ENCODE measurements around the gene STX4. TPM values are rescaled to one million over a fixed set of nuclear protein-coding genes. Genes with fewer than 3 reads are reported as not detected.

STX4 gene, protein sequence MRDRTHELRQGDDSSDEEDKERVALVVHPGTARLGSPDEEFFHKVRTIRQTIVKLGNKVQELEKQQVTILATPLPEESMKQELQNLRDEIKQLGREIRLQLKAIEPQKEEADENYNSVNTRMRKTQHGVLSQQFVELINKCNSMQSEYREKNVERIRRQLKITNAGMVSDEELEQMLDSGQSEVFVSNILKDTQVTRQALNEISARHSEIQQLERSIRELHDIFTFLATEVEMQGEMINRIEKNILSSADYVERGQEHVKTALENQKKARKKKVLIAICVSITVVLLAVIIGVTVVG
- total RNA-seq, result 25.3 and 29.5 TPM in 2 replicates

DNA sequence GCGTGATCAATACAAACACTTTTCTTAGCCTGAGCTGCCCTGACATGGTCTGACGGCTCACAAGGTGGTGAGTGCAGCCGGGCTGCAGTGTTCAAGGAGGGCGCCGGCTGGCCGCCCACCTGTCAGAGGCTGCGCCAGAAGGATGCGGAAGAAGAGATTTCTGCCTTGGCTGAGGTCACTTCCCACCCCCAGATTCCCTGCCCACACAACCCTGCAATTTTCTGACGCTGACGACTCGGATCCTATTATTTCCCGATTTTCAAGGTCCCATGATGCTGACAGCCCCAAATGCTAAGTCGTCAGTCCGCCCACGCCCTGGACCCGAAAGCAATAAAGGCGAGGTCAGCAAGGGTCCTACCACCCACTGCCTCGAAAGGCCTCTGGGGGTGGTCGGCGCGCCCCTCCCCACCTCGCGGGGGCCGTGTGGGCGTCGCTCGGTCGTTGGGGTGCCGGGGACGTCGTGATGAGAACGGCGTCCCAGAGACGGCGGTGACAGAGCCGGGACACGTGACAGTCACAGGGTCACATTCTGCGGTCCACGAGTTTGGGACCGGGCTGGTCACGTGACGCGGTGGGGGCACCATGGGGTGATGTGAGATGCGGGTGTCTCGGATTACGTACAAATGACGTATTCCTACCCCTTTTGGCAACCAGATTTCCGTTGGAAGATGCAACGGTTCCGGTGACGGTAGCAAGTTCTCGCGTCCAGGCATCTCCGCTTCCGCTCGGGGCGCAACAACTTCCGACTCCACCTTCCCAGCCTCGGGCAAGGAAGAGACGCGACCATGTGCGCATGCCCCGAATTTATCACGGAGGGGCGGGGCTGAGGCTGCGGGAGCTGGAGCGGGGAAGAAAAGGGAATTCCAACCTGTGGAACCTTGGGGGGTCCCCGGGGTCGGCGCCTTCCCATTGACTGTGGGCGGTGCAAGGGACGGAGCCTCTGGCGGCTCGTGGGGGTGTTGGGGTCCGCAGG lies at the start of gene STX4:
STX4 (plus strand) TSS at position 823 of the 973 bp plus-strand sequence. CDS start 248 bp downstream, outside the sequence.

DNA sequence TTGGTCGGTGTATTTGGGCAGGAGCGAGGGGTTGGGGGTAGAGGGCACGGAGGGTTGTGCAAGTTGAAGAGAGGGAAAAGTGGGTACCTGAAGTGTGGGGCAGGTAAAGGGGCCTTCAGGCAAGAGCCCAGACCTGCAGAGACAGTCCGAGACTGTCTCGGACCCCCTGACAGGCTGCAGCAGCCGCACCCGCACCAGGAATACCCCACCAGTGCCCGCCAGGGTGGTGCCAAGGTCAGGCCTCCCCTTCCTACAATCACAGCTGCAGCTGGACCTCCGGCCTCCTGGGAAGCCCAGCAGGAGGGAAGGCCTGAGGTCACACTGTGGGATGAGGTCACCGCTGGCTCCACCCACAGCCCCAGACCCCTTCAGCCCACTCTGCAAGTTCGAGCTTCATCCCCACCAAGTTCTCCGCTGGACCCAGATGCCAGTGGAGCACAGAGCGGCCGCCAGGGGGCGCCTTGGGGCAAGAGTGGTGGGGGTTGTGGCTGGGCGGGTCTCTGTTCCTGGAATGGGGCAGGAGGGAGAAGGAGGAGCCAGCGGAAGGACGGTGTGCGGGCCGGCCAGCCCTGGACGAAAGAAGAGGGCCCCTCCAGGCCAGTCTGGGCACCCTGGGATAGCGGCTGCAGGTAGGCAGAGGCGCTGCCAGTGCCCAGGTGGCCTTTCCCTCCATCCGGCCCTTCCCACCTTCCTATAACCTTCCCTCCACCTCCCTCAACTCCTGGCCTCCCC lies 48.5 kb upstream of the STX4 start, which contains the start of gene HSD3B7:
HSD3B7 (plus strand) TSS at position 539 of the 732 bp plus-strand sequence. CDS start 452 bp downstream, outside the sequence.

DNA sequence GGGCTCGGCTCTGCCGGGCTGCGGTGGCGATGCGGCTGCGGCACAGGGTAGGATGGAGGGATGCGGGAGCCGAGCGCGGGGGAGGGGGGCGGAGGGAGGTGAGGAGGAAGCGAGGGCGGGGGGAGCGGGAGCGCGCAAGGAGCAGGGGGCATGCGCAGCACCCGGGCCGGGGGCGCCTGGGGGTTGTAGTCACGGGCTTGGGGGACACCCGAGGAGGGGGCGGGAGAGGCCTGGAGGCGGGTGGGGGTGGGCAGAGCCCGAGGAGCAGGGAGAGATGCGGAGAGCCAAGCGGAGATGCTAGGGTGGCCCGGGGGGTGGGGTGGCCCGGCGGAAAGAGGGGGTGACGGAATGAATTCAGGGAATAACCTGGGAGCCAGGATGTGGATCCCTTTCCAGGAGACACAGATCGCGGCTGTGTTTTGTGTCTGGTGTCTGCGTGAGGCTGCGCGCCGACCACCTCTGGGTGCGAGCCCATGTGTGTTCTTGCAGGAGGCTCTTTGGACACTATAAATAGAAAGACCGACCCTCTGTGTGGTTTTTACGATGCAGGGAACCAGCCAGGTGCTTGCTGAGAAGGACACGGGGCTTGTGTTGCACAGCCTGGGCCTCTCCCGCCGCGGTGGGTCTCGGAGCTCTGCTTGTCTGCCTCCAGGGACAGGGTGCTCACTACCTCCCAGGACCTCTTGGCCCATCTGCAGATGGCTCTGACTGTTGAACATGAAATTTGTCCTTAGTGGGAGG lies 22.6 kb upstream of the STX4 start, which contains the start of gene STX1B:
STX1B (minus strand) TSS at position 54 of the 741 bp plus-strand sequence. CDS start 242 bp downstream, outside the sequence.

DNA sequence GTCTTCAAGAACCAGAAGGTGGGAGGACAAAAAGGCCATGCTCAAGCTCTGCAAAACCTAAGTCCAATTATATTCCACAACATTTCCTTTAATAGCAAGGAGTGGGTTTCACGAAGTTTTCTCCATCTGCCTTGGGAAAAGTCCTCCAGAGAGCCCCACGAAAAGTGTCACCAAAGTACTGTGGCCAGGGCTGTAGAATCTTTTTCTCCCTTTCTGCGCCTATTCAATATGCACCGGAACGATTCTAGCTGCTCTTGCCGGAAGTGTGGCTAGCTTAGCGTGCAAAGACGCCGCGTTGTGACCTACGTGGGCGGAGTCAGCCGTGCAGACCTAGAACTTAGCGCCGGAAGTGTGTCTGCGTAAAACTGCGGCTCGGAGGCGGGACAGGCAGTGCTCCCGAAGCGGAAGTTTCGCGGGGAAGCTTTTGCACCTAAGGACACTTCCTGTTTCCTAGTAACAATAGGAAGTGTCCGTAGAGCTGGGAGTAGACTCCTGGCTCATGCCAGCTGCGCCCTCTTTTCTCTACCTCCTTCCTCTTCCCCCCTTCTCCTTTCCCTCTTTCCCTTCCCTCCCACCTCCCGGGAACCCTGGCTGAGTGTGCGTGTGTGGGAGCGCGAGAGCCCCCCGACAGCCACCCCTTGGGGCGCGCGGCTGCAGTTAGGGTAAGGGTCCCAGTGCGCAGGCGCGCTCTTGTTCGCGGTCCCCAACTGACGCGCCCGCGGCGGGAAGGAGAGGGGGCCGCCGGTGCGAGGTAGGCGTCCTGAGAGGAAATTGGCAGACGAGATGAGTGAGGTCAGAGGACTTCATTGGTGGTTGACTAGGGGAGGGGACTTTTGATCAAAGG lies 40.8 kb downstream of the STX4 start, which contains the start of the genes ZNF646 and ZNF668:
ZNF646 (plus strand) TSS at position 453 of the 844 bp plus-strand sequence. CDS start 1,903 bp downstream, outside the sequence.
ZNF668 (minus strand) TSS at position 271 of the 844 bp plus-strand sequence. CDS start 9,781 bp downstream, outside the sequence.

DNA sequence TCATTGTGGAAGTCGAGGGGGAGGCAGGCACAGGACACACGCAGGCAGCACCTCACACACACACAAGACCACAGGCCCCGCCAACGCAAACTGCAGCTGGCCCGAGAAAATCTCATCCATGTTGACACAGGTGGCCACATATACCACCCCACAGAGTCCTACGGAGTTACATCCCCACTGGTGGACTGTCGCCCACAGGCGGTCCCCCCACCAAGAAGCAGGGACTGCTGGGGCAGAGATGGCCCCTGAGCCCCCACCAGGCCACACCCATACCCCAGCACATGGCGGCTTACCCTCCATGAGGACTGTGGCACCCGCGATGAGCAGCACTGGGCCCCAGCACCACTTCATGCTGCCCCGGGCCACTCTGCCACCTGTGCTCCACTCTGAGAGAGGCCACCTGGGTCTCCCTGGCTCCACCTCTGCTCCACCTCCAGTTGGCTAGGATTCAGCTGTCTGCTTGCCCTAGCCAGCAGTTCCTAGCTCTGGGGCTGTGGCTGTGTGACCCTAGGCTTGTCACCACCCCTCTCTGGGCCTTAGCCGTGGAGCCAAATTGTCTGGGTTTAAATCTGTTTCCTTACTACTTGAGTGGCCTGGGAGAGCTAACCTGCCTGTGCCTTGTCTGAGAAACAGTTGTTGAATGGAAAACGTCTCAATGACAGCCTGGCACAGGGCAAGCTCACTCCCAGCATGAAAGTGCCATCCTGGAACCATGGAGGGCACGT lies 55.3 kb downstream of the STX4 start, which contains the start of gene PRSS53:
PRSS53 (minus strand) TSS at position 485 of the 725 bp plus-strand sequence; CDS start at position 351, 134 bp downstream.

Other genes starting within 250 kb of the STX4 start
- gene ZNF629, start 246.4 kb upstream of the STX4 start, total RNA-seq, result 8.6 and 8.7 TPM in 2 replicates
- gene BCL7C, start 139.5 kb upstream of the STX4 start, total RNA-seq, result 44.0 and 51.7 TPM in 2 replicates
- 0.81 and 0.92 TPM in 2 replicates for gene CTF1, start 136.9 kb upstream of the STX4 start, total RNA-seq
- gene FBXL19, start 110.0 kb upstream of the STX4 start, total RNA-seq, result 12.9 and 13.2 TPM in 2 replicates
- 31.3 and 38.6 TPM in 2 replicates for gene ORAI3, start 84.5 kb upstream of the STX4 start, total RNA-seq
- gene SETD1A, start 75.8 kb upstream of the STX4 start, total RNA-seq, result 1.7 and 3.4 TPM in 2 replicates
- gene HSD3B7, start 48.4 kb upstream of the STX4 start, total RNA-seq, result 25.8 and 27.6 TPM in 2 replicates
- gene STX1B, start 22.9 kb upstream of the STX4 start, total RNA-seq, result 0.25 and 0.40 TPM in 2 replicates
- gene ZNF668, start 40.7 kb downstream of the STX4 start, total RNA-seq, result 7.5 and 9.6 TPM in 2 replicates
- gene ZNF646, start 40.9 kb downstream of the STX4 start, total RNA-seq, result 9.9 and 11.1 TPM in 2 replicates
- 1.3 and 1.5 TPM in 2 replicates for gene PRSS53, start 55.4 kb downstream of the STX4 start, total RNA-seq
- gene VKORC1, start 61.2 kb downstream of the STX4 start, total RNA-seq, result 91.0 and 98.6 TPM in 2 replicates
- 12.2 and 13.7 TPM in 2 replicates for gene BCKDK, start 74.8 kb downstream of the STX4 start, total RNA-seq
- gene KAT8, start 84.1 kb downstream of the STX4 start, total RNA-seq, result 36.3 and 38.7 TPM in 2 replicates
- gene PRSS8, start 102.2 kb downstream of the STX4 start, total RNA-seq, result not detected in 2 replicates
- gene PRSS36, start 116.5 kb downstream of the STX4 start, total RNA-seq, result 0.53 and 0.62 TPM in 2 replicates
- 35.0 and 37.7 TPM in 2 replicates for gene FUS, start 146.6 kb downstream of the STX4 start, total RNA-seq
- gene PYCARD, start 169.2 kb downstream of the STX4 start, total RNA-seq, result 37.1 and 42.5 TPM in 2 replicates
- gene TRIM72, start 180.6 kb downstream of the STX4 start, total RNA-seq, result not detected in 2 replicates
- gene PYDC1, start 183.6 kb downstream of the STX4 start, total RNA-seq, result not detected in 2 replicates
- under 0.01 TPM in 1 of 2 replicates, not detected in the other for gene ITGAM, start 226.4 kb downstream of the STX4 start, total RNA-seq